ENCODE data around the gene ZNF521.
"Not testable (repeated sequence)": the region's sequence is repeated elsewhere in the genome, so short reads cannot be mapped to it uniquely, and the experiment has no call there.

The ZNF521 gene

GRCh38 chr18:25291150-25291549, 60.8 kb downstream of the ZNF521 start:
- in situ Hi-C loops (cut with MboI; ENCODE audit: low sequenced_read_pairs) = no loop called here

- in situ Hi-C loops (cut with MboI; ENCODE audit: low sequenced_read_pairs) = no loop called here
These were observed 62.9 kb downstream of the ZNF521 start for GRCh38 chr18:25289001-25289631.

DNA sequence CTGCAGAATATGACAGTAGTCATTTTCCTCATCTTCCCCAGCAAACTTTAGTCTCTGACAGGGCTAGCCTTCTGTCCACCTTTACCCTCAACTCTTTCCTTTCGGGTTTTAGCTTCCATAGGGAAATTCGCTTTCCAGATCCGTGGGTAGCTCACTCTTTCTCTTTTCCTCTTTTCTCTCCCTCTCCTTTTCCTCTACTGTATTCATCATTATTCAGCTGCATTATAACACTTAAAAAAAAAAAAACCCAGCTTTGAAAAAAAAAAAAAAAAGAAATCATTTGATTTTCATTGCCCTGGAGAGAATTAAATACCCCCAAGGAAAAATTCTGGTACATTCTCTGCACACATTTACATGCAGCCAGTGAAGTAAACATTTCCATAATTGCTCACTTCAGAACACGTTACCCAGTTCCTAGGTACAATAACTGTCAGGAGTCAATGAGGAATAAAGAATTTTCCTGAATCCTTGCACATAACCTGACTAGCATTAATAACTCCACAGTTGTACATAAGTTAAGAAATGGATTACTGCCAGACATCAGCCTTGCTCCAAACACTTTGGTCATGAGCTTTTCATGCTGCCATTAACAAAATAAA, 63.5 kb downstream of the ZNF521 start:
- in situ Hi-C loops (cut with MboI; ENCODE audit: low sequenced_read_pairs) = no loop called here

- in situ Hi-C loops (cut with MboI; ENCODE audit: low sequenced_read_pairs) = no loop called here
These were observed 64.9 kb downstream of the ZNF521 start for GRCh38 chr18:25287106-25287505.

DNA sequence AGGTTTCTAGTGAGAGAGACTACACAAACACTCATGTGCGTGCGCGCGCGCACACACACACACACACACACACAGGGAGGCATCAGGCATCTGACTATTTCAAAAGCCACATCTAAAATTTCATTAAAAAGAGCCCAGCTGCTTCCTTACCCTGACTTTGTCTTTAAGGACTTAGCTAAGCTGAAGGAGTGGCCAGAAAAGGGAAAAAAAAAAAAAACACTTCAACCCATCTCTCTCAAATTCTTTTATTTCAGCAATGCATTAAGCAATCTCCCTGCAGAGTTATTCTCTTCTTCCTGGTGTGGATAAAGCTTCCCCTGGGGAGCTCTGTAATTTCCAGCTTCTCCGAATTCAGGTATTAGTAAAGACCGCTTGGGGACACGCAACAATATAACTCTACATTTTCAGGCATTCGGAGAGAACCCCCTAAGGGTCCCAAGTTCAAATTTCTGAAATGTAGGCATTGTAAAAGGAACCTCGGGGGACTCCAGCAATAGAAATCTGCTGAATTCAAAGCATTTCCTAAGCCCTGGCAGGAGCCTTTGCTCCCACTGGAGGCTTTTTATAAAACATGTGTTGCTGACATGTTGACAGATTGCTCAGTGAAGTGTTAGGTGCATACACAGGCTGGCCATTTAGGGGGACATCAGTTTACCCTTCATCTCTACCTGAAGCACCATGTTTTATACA, 67.0 kb downstream of the ZNF521 start:
- in situ Hi-C loops (cut with MboI; ENCODE audit: low sequenced_read_pairs) = no loop called here

DNA sequence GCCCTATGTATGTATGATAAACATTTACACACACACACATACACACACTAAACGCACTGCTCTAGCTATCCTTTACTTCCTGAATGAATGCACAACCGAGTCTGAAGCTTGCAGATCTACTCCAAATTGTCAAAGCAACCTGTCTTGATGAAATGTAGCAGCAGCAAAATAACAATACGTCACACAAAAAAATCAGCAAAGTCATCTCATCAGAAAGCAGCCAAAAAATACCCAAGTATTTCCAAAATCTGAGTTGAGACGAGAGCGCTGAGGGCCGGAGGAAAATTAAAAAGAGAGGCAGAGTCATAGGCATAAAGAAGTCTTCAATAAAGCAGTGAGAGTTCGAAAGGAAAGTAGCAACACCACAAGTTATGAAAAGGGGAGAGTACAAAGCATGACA, 67.7 kb downstream of the ZNF521 start:
- in situ Hi-C loops (cut with MboI; ENCODE audit: low sequenced_read_pairs) = no loop called here

DNA sequence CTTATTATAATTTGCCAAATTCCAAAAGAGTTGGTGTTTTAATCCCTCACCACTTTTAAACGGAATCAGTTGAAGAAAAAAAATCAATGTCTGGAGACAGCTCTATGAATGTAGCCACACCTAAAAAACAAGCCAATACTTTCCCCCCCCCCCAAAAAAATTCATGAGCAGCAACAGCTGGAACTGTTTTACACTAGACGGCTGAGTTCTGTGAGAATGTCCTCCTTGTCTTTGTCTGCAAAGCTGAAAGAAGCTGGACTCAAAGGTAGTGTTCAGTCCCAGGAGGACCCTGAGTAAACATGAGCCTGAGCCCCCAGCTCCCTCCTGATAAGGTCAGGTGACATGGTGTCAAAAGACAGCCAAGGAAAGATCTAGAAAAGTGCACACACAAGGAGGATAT, 68.2 kb downstream of the ZNF521 start:
- in situ Hi-C loops (cut with MboI; ENCODE audit: low sequenced_read_pairs) = no loop called here

- in situ Hi-C loops (cut with MboI; ENCODE audit: low sequenced_read_pairs) = no loop called here
These were observed 68.9 kb downstream of the ZNF521 start for GRCh38 chr18:25282896-25283703.

DNA sequence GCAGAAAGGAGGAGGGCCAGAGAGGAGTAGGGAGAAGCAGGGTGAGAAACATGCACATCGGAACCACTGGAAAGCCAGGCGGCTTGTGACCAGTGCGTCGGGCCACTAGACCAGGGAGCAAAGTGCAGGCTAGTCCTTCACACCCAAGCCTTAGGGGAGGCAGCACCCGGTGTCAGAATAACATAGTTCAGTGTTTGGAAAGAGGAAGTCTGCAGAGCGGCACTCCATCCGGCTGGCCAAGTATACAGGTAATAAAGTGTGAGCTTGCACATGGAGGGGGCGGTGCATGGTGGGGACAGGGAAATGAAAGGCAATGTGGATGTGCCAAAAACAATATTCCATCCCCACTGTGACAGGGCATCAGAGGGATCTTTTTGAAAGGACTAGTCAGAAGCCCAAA, 69.7 kb downstream of the ZNF521 start:
- in situ Hi-C loops (cut with MboI; ENCODE audit: low sequenced_read_pairs) = no loop called here

DNA sequence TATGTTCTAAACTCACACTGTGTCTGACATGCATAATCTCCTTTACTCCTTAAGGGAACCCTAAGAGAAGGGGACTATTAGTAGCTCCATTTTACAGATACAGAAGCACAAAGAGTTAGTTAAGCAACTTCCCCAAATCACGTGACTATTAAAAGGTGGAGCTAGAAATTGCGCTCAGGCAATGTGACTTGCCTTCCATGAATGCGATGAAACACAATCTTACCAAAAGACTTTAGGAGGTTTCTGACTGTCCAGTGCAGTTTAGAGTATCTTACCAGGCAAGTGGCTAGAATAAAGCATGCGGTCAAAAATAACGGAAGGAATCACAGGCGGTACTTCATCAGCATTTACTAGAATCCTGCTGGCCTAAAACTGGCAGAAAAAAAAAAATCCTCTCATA, 70.4 kb downstream of the ZNF521 start:
- in situ Hi-C loops (cut with MboI; ENCODE audit: low sequenced_read_pairs) = no loop called here

- in situ Hi-C loops (cut with MboI; ENCODE audit: low sequenced_read_pairs) = no loop called here
These were observed 72.0 kb downstream of the ZNF521 start for GRCh38 chr18:25279961-25280360.

- in situ Hi-C loops (cut with MboI; ENCODE audit: low sequenced_read_pairs) = no loop called here
These were observed 72.4 kb downstream of the ZNF521 start for GRCh38 chr18:25279556-25279955.

GRCh38 chr18:25279133-25279532, 72.8 kb downstream of the ZNF521 start:
- in situ Hi-C loops (cut with MboI; ENCODE audit: low sequenced_read_pairs) = no loop called here

GRCh38 chr18:25278394-25278793, 73.6 kb downstream of the ZNF521 start:
- in situ Hi-C loops (cut with MboI; ENCODE audit: low sequenced_read_pairs) = no loop called here

DNA sequence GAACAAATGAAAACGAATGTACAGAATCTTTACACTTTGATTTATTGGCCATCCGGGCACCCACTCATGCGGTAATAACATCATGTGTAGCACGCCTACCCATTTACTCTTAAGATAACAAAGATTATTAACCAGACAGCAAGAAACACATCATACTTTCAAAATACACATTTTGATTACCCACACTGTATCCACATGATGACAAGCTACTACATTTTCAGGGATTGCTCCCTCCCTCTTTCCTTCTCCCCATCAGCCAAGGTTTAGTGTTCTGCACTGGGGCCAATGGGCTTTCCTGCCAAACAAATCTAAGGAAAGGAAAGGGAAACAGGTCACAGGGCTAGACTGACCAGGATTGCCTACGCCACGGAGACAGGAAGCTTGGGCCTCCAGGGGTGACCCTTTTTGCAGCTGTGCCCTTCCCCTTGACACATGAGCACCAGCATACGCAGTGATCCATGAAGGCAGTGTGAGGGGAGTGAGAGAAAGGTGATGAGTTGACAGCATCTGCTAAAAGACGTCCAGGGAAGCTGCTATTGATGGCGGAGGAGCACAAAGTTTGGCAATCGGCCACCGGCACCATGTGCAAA, 76.5 kb downstream of the ZNF521 start:
- in situ Hi-C loops (cut with MboI; ENCODE audit: low sequenced_read_pairs) = no loop called here

GRCh38 chr18:25274926-25275325, 77.0 kb downstream of the ZNF521 start:
- in situ Hi-C loops (cut with MboI; ENCODE audit: low sequenced_read_pairs) = no loop called here

- in situ Hi-C loops (cut with MboI; ENCODE audit: low sequenced_read_pairs) = not testable (repeated sequence)
These were observed 84.9 kb downstream of the ZNF521 start for GRCh38 chr18:25266931-25267527.

DNA sequence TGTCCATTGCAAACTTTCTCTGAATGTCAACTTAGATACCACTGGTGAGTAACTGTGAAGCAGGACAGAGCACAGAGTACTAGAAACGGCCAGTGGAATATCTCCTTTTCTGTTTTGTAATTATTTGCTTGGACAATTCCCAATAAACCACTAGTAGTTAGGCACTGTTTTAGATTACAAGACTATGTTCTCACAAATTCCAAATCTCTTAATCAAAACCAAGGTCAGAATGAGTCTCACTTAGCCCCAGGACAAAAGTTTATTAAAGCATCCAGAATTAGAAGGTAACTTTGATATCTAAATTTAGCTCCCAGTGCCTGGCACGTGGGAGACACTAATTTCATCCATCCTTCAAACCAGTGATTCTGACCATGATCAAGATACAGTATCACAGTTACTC, 89.0 kb downstream of the ZNF521 start:
- in situ Hi-C loops (cut with MboI; ENCODE audit: low sequenced_read_pairs) = no loop called here

DNA sequence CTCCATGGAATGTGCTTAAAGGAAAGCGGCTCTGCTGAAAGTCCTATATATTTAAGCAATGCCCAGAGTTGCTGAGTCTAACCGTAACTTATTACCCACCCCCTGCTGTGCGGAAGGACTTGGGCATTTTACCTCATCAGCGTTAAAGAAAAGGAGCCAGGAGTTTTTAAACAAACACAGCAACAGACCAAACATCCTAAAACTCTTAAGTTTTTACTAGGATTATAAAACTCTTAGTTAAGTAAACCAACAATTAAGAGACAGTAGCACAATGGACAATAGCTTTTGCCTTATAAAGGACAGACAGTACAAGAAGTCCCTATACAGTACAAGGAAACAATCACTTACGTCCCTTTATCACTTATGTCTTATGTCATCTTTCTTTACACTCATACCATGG, 90.2 kb downstream of the ZNF521 start:
- in situ Hi-C loops (cut with MboI; ENCODE audit: low sequenced_read_pairs) = no loop called here

DNA sequence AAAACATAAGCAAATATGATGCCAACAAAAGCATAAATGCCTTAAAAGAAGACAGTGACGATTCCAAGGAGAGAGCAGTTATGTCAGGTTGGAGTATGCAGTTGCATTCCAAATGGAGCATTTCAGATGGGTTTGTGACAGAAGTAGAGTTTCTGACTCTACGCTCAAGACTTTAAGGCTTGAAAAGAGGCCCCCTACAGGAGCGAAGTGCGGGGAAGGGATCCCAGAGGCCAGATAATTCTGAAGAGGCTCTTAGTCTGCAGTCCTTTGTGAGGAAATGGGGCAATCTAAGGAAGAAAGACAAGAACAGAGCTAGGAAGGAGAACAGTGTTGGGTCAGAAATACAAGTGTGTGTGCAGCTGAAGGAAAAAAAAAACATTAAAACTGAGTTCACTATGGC, 95.5 kb downstream of the ZNF521 start:
- in situ Hi-C loops (cut with MboI; ENCODE audit: low sequenced_read_pairs) = no loop called here

DNA sequence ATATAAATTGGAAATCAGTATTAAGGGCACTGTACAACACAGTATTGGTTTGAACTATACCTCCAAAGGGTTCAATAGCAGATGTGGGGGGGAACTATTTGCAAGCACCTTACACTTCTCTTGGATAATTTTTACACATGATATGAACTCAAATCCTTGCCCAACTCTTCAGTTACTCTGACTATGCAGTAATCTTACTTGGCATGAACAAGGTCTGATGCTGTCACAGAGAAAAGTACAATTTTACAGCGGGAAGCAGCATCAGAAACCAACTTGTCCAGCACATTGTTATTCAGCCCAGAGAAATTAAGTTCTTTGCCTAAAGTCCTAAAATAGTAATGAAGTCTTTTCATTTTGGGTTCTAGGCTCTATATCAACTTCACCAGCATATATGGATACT, 98.2 kb downstream of the ZNF521 start:
- in situ Hi-C loops (cut with MboI; ENCODE audit: low sequenced_read_pairs) = no loop called here
